Karpas-422 (cell line): Measurements from ENCODE around the gene DCTN3. TPM values are rescaled to one million over a fixed set of nuclear protein-coding genes. Genes with fewer than 3 reads are reported as not detected.

Experiments used
- DNase-seq: peaks from one replicate; pipeline ENCODE4 v3.0.0-alpha.2; 2015
- H2AFZ ChIP-seq: fragments of 200-600 bp; sonication (generic); 2 replicates; pipeline ENCODE4 v1.6.1; 2014; ENCODE audit warnings: antibody characterized with exemption, low read length, mixed read lengths
- H3K27ac ChIP-seq: fragments of 200-600 bp; sonication (generic); 2 replicates; pipeline ENCODE4 v1.5.1; 2014; ENCODE audit warnings: mild to moderate bottlenecking, low read length, moderate library complexity
- H3K27me3 ChIP-seq: fragments of 200-600 bp; sonication (generic); 2 replicates; pipeline ENCODE4 v1.6.1; 2014; ENCODE audit warnings: low read length, mixed read lengths
- H3K36me3 ChIP-seq: fragments of 200-600 bp; sonication (generic); 2 replicates; pipeline ENCODE4 v1.6.1; 2014; ENCODE audit warnings: low read length, mixed read lengths; ENCODE audit not compliant: insufficient read depth
- H3K4me1 ChIP-seq: fragments of 200-600 bp; sonication (generic); 2 replicates; pipeline ENCODE4 v1.6.1; 2014; ENCODE audit warnings: mild to moderate bottlenecking, low read length, mixed read lengths
- H3K4me2 ChIP-seq: fragments of 200-600 bp; sonication (generic); 2 replicates; pipeline ENCODE4 v1.6.1; 2014; ENCODE audit warnings: low read length, low read depth, mild to moderate bottlenecking; ENCODE audit not compliant: poor library complexity, severe bottlenecking
- H3K4me3 ChIP-seq: fragments of 200-600 bp; sonication (generic); 2 replicates; pipeline ENCODE4 v1.5.1; 2014; ENCODE audit warnings: mild to moderate bottlenecking, antibody characterized with exemption, low read length, mixed read lengths
- H3K79me2 ChIP-seq: fragments of 200-600 bp; sonication (generic); 2 replicates; pipeline ENCODE4 v1.6.1; 2014; ENCODE audit warnings: mild to moderate bottlenecking, low read length, mixed read lengths
- H3K9ac ChIP-seq: fragments of 200-600 bp; sonication (generic); 2 replicates; pipeline ENCODE4 v1.6.0; 2014; ENCODE audit warnings: low read length
- H3K9me2 ChIP-seq: fragments of 200-600 bp; sonication (generic), shearing (Covaris generic); replicated peaks from 2 replicates; pipeline ENCODE4 v1.6.0; 2014; ENCODE audit warnings: mild to moderate bottlenecking, low read length, moderate library complexity; ENCODE audit not compliant: insufficient read depth
- H3K9me3 ChIP-seq: fragments of 300-700, 200-600 bp; sonication (generic); 2 replicates; pipeline ENCODE4 v1.6.1; 2014; ENCODE audit warnings: low read length, mixed read lengths
- H4K20me1 ChIP-seq: fragments of 200-600 bp; sonication (generic); 2 replicates; pipeline ENCODE4 v1.6.1; 2014; ENCODE audit warnings: mild to moderate bottlenecking, antibody characterized with exemption, low read length, low read depth; ENCODE audit not compliant: insufficient read depth
- total RNA-seq: library from RNA; depleted of rRNA; stranded (reverse); fragments of >200 nt; shearing (Covaris generic); gene quantifications from 2 replicates; pipeline ENCODE4 v1.2.3, GENCODE V29; 2014; ENCODE audit warnings: low replicate concordance

The DCTN3 gene
- total RNA-seq, 1 experiment from 2014 or later = 75.9 TPM

GRCh38 chr9:34585946-34586669 is 34.2 kb downstream of the DCTN3 start:
- Histone ChIP-seq H3K4me1 (no peaks in the 10 kb centered on the region), H3K79me2 (no peaks in the 10 kb centered on the region), H3K36me3 (no peaks in the 10 kb centered on the region), H3K27ac (no peak overlapping the region), H3K4me2 (no peak overlapping the region), H4K20me1 (no peaks in the 10 kb centered on the region; the same call in 1 of the 2 replicates), H3K9ac (no peak overlapping the region), H3K9me3 (no peaks in the 10 kb centered on the region), H2AFZ (no peak overlapping the region), H3K9me2 (no peaks in the 10 kb centered on the region), H3K27me3 (no peaks in the 10 kb centered on the region), H3K4me3 (no peak overlapping the region)
- DNase-seq = no peak

DNA sequence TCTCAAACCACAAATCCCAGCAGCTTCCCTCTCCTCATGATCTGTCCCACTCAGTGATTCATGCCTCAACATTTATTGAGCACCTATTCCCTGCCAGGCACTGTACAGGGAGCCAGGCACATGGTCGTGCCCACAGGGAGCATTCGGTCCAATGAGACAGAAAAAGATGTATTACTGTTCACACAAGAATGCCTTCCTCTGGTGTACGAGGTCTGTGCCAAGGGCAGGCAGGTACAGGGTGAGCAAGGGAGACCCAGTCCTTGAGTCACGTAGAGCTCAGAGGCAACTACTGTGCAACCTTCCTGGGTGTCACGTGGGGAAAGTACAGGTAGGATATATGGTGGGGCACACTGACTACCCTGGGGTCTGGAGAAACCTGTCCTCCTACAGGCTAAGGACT is 35.3 kb downstream of the DCTN3 start:
- DNase-seq = no peak
- H4K20me1 ChIP-seq = no peaks in the 10 kb centered on the region; the same call in 1 of the 2 replicates
- H3K9me2 ChIP-seq = no peaks in the 10 kb centered on the region
- H3K4me1 ChIP-seq = no peaks in the 10 kb centered on the region
- no peaks in the 10 kb centered on the region for H3K36me3 ChIP-seq
- no peak overlapping the region for H2AFZ ChIP-seq
- H3K9ac ChIP-seq = no peak overlapping the region
- no peaks in the 10 kb centered on the region for H3K9me3 ChIP-seq
- no peak overlapping the region for H3K4me2 ChIP-seq
- H3K27ac ChIP-seq = no peak overlapping the region
- H3K27me3 ChIP-seq = no peaks in the 10 kb centered on the region
- no peaks in the 10 kb centered on the region for H3K79me2 ChIP-seq
- no peak overlapping the region for H3K4me3 ChIP-seq

DNA sequence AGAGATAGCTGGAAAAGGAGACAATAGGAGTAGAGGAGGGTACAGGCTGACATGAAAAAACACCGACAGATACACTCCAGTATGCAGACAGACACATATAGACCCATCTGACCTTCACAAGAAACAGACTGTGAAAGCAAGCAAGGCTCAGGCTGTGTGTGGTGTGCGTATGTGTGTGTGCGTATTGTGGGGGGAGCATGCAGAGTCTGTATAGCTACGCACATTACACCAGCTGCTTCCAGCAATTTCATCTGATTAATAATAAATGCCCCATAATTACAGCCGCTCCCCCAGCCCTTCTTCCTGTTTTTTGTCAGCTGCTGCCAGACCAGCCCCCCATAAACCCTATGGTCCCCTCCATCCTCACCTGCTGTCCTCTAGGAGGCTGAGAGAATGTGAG is 37.5 kb downstream of the DCTN3 start:
- H3K4me3 ChIP-seq = no peak overlapping the region
- no peak overlapping the region for H3K27ac ChIP-seq
- no peak overlapping the region for H3K9ac ChIP-seq
- no peaks in the 10 kb centered on the region for H3K79me2 ChIP-seq
- H3K4me2 ChIP-seq = no peak overlapping the region
- H3K4me1 ChIP-seq = no peaks in the 10 kb centered on the region
- no peaks in the 10 kb centered on the region for H3K36me3 ChIP-seq
- DNase-seq = no peak
- H2AFZ ChIP-seq = no peak overlapping the region
- no peaks in the 10 kb centered on the region for H3K9me3 ChIP-seq
- H3K9me2 ChIP-seq = no peaks in the 10 kb centered on the region
- H4K20me1 ChIP-seq = no peaks in the 10 kb centered on the region; the same call in 1 of the 2 replicates
- H3K27me3 ChIP-seq = no peaks in the 10 kb centered on the region

DNA sequence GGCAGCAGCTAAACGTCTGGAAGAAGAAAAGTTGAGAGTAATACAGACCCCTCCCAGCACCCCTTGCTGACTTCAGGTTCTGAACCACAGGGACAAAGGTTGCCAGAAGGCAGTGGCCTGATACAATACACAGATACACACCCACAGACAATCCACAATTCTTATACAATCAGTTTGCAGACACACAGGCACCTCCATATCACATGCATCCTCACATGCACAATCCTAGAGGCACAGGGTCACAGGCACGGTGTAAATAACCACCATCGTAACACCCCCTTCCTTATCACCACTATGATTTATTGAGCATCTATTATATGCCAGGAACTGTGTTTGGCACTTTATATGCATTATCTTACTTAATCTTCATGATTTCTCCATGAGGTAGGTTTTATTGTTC is 39.0 kb downstream of the DCTN3 start:
- H3K4me2 ChIP-seq = no peak overlapping the region
- no peak overlapping the region for H3K9ac ChIP-seq
- no peak for DNase-seq
- H3K79me2 ChIP-seq = no peaks in the 10 kb centered on the region
- no peak overlapping the region for H3K4me3 ChIP-seq
- no peak overlapping the region for H2AFZ ChIP-seq
- no peaks in the 10 kb centered on the region for H3K9me2 ChIP-seq
- no peaks in the 10 kb centered on the region for H3K9me3 ChIP-seq
- no peak overlapping the region for H3K27ac ChIP-seq
- no peaks in the 10 kb centered on the region for H3K36me3 ChIP-seq
- H3K4me1 ChIP-seq = no peaks in the 10 kb centered on the region
- no peaks in the 10 kb centered on the region; the same call in 1 of the 2 replicates for H4K20me1 ChIP-seq
- no peaks in the 10 kb centered on the region for H3K27me3 ChIP-seq

GRCh38 chr9:34580358-34580757 is 39.9 kb downstream of the DCTN3 start:
- no peaks in the 10 kb centered on the region; the same call in 1 of the 2 replicates for H4K20me1 ChIP-seq
- H3K9me3 ChIP-seq = no peaks in the 10 kb centered on the region
- H3K79me2 ChIP-seq = no peaks in the 10 kb centered on the region
- no peaks in the 10 kb centered on the region for H3K9me2 ChIP-seq
- H2AFZ ChIP-seq = no peak overlapping the region
- H3K4me3 ChIP-seq = no peak overlapping the region
- H3K27me3 ChIP-seq = no peaks in the 10 kb centered on the region
- no peaks in the 10 kb centered on the region for H3K4me1 ChIP-seq
- H3K4me2 ChIP-seq = no peak overlapping the region
- no peak for DNase-seq
- H3K36me3 ChIP-seq = no peaks in the 10 kb centered on the region
- H3K27ac ChIP-seq = no peak overlapping the region
- H3K9ac ChIP-seq = no peak overlapping the region

DNA sequence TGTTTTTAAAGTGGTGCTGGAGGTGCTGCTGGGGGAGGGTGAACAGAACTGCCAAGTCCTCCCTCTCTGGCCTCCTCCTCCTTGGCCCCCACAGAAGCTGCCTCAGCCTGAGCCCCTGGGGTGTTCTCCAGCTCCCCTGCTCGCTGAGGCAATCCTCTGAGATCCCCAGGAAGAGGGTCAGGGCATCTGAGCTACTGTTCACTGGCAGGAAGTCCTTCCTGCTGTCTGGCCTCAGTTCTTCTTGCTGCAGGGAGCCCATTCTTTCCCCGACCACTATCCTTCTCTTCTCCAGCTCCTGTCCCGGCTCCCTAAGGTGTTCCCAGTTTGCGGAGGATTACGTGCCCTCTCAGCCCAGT is 40.5 kb downstream of the DCTN3 start:
- Histone ChIP-seq H3K27me3 (no peaks in the 10 kb centered on the region), H3K4me3 (no peak overlapping the region), H3K9me2 (no peaks in the 10 kb centered on the region), H3K4me2 (no peak overlapping the region), H3K79me2 (no peaks in the 10 kb centered on the region), H3K27ac (no peak overlapping the region), H3K9ac (no peak overlapping the region), H2AFZ (no peak overlapping the region), H4K20me1 (no peaks in the 10 kb centered on the region; the same call in 1 of the 2 replicates), H3K36me3 (no peaks in the 10 kb centered on the region), H3K9me3 (no peaks in the 10 kb centered on the region), H3K4me1 (no peaks in the 10 kb centered on the region)
- DNase-seq = no peak

DNA sequence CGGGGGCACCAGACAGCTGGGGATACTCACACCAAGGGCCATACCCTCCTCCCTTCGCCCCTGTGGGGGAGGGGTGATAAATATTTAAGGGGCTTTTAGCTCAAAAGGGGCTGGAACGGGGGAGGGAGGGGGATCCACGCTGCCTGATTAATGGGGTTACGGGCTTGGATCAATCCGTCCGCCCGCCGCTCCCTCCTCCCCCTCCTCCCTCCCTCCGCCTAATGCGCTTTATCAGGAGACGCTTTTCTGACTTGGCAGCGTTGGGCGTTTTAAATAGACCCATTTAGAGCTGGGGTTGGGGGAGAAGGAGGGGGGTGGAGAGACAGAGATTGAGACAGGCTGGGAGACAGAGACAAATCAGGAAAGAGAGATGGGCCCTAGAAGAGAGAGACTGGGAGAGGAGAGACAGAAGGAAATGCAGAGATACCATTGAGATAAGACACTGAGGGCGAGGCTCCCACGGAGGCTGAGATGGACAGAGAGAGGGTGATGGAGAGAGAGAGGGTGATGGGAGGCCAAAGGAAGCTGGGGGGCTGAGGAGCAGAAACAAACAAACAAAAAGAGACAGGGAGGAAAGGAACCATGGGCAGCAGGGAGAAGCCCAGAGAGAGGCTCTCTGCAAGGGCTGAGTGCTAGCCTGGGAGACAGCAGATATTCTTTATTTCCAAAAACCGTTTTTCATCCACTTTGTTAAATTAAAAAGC is 41.0 kb downstream of the DCTN3 start:
- H3K9ac ChIP-seq = no peak overlapping the region
- no peak for DNase-seq
- no peaks in the 10 kb centered on the region for H3K36me3 ChIP-seq
- H3K4me2 ChIP-seq = no peak overlapping the region
- H4K20me1 ChIP-seq = no peaks in the 10 kb centered on the region; the same call in 1 of the 2 replicates
- no peaks in the 10 kb centered on the region for H3K79me2 ChIP-seq
- H3K27me3 ChIP-seq = no peaks in the 10 kb centered on the region
- no peaks in the 10 kb centered on the region for H3K9me2 ChIP-seq
- no peaks in the 10 kb centered on the region for H3K9me3 ChIP-seq
- no peaks in the 10 kb centered on the region for H3K4me1 ChIP-seq
- H3K4me3 ChIP-seq = no peak overlapping the region
- H3K27ac ChIP-seq = no peak overlapping the region
- no peak overlapping the region for H2AFZ ChIP-seq

DNA sequence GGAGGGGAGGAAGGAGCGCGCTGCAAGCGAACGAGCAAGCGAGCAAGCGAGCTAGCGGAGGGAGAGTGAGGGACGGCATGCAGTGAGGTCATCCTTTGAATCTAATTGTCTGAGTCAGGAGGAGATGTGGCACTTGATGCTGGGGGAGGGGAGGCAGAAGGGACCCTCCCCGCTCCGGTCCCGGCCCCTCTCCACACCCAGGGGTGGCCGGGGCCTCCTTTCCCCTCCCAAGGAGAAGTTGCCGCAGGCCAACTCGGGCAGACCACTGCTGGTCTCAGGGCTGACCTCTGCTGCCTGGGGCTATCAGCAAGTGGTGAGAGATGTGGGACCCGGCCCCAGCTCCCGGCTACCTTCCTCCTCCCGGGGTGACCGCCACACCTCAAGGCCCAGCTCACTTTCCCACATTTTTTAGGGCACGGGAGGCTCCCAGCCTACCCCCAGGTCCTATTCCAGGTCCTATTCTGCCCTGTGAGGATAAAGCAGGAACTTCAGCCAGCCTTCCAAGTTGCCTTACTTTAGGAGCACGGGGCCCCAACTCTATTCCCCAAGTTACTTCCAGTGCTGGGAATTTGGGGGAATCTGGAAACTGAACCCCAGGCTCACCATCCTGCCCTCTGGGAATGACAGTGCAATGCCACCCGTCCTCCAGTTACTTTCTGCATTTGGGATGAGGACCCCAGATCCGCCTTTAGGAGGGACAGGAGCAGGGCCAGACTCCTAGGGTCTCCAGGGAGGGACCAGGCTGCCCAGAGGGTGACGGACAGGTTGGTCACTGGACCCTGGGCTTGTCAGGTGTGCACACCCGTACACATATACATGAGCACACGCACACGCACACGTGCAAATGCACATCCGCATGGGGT is 41.8 kb downstream of the DCTN3 start:
- no peaks in the 10 kb centered on the region for H3K27me3 ChIP-seq
- no peaks in the 10 kb centered on the region for H3K36me3 ChIP-seq
- H3K4me2 ChIP-seq = no peak overlapping the region
- no peaks in the 10 kb centered on the region; the same call in 1 of the 2 replicates for H4K20me1 ChIP-seq
- H2AFZ ChIP-seq = no peak overlapping the region
- no peaks in the 10 kb centered on the region for H3K9me2 ChIP-seq
- no peaks in the 10 kb centered on the region for H3K79me2 ChIP-seq
- no peaks in the 10 kb centered on the region for H3K9me3 ChIP-seq
- H3K27ac ChIP-seq = no peak overlapping the region
- H3K4me3 ChIP-seq = no peak overlapping the region
- no peaks in the 10 kb centered on the region for H3K4me1 ChIP-seq
- H3K9ac ChIP-seq = no peak overlapping the region
- DNase-seq = no peak
